ENCODE results near the gene KRT83.

- TF ChIP-seq CTCF (IDR thresholded peaks at IDR 0.05; ENCODE audit: low read length) = no peak
- TF ChIP-seq EZH2 (optimal IDR thresholded peaks at IDR 0.05; ENCODE audit: low read depth, low read length) = no peak
These were observed 35.0 kb upstream of the KRT83 start for GRCh38 chr12:52356031-52356761.
